ENCODE data around the gene CD96.
"Not testable (repeated sequence)": the region's sequence is repeated elsewhere in the genome, so short reads cannot be mapped to it uniquely, and the experiment has no call there.

The CD96 gene

GRCh38 chr3:111630638-111631037, 88.6 kb downstream of the CD96 start:
- not testable (repeated sequence) for DNase-seq

- DNase-seq, result no peak
These were observed 93.4 kb downstream of the CD96 start for GRCh38 chr3:111635403-111635802.

GRCh38 chr3:111636366-111636885, 94.4 kb downstream of the CD96 start:
- no peak for DNase-seq

GRCh38 chr3:111639316-111639715, 97.3 kb downstream of the CD96 start:
- DNase-seq, result no peak

- DNase-seq, result no peak
These were observed 107.1 kb downstream of the CD96 start for GRCh38 chr3:111648991-111649579.

- DNase-seq, result no peak
These were observed 108.6 kb downstream of the CD96 start for GRCh38 chr3:111650378-111651275.

GRCh38 chr3:111652492-111653180, 110.6 kb downstream of the CD96 start:
- no peak for DNase-seq

GRCh38 chr3:111653766-111654165, 111.8 kb downstream of the CD96 start:
- DNase-seq, result no peak

GRCh38 chr3:111662012-111662411, 120.0 kb downstream of the CD96 start:
- no peak for DNase-seq

GRCh38 chr3:111662907-111663306, 120.9 kb downstream of the CD96 start:
- DNase-seq, result no peak

GRCh38 chr3:111666041-111666735, 124.2 kb downstream of the CD96 start:
- no peak for DNase-seq

GRCh38 chr3:111667170-111667569, 125.2 kb downstream of the CD96 start:
- no peak for DNase-seq

- peak in 3 of 4 experiments; percentile 2 to 44 (median 10) for DNase-seq
These were observed 125.7 kb downstream of the CD96 start for GRCh38 chr3:111667621-111668239.

GRCh38 chr3:111668326-111668725, 126.3 kb downstream of the CD96 start:
- no peak for DNase-seq

GRCh38 chr3:111668888-111669488, 127.0 kb downstream of the CD96 start:
- no peak for DNase-seq

- DNase-seq, result no peak
These were observed 128.1 kb downstream of the CD96 start for GRCh38 chr3:111669926-111670630.

- not testable (repeated sequence) for DNase-seq
These were observed 130.5 kb downstream of the CD96 start for GRCh38 chr3:111672461-111672860.

GRCh38 chr3:111675846-111676210, 133.8 kb downstream of the CD96 start:
- no peak for DNase-seq

- DNase-seq, result no peak
These were observed 134.4 kb downstream of the CD96 start for GRCh38 chr3:111676211-111677006.

GRCh38 chr3:111677007-111677392, 135.0 kb downstream of the CD96 start:
- DNase-seq, result no peak
